RWPE2 (cell line): ENCODE measurements around the gene LORICRIN.
A peak's percentile ranks its signal among the peaks of the same experiment; 100 is the strongest.

Source experiments
- ATAC-seq: fragments of 200-7000 bp; cut with Tn5 transposase; 3 replicates; pipeline ENCODE4 v1.9.1; 2021; ENCODE audit warnings: low read depth
- DNase-seq: peaks from one replicate; pipeline ENCODE4 v3.0.0-alpha.2; 2020; ENCODE audit warnings: low spot score
- H3K27ac ChIP-seq: fragments of 450-650 bp; 2 replicates; pipeline ENCODE4 v1.5.1; 2017; ENCODE audit warnings: mild to moderate bottlenecking; ENCODE audit not compliant: poor library complexity, severe bottlenecking
- H3K27me3 ChIP-seq: fragments of 250-450 bp; sonication (Bioruptor Pico); 2 replicates; pipeline ENCODE4 v1.5.1; 2021; ENCODE audit warnings: mild to moderate bottlenecking, moderate library complexity; ENCODE audit not compliant: insufficient read depth, poor library complexity, severe bottlenecking
- H3K36me3 ChIP-seq: fragments of 250-450 bp; sonication (Bioruptor Pico); 2 replicates; pipeline ENCODE4 v1.5.1; 2020; ENCODE audit warnings: low read depth, mild to moderate bottlenecking, moderate library complexity
- H3K4me1 ChIP-seq: fragments of 250-450 bp; sonication (Bioruptor Pico); 2 replicates; pipeline ENCODE4 v1.5.1; 2021; ENCODE audit warnings: mild to moderate bottlenecking, moderate library complexity; ENCODE audit not compliant: insufficient read depth, poor library complexity, severe bottlenecking
- H3K4me3 ChIP-seq: fragments of 250-450 bp; sonication (Bioruptor Pico); 2 replicates; pipeline ENCODE4 v1.5.1; 2021; ENCODE audit warnings: mild to moderate bottlenecking, moderate library complexity; ENCODE audit not compliant: severe bottlenecking
- H3K9me3 ChIP-seq: fragments of 250-450 bp; sonication (Bioruptor Pico); 2 replicates; pipeline ENCODE4 v1.5.1; 2021; ENCODE audit warnings: mild to moderate bottlenecking, moderate library complexity; ENCODE audit not compliant: severe bottlenecking
- CTCF ChIP-seq: fragments of 450-650 bp; IDR thresholded peaks from one replicate; pipeline ENCODE4 v1.5.1; 2017; ENCODE audit warnings: mild to moderate bottlenecking, moderate library complexity; ENCODE audit not compliant: poor library complexity, severe bottlenecking

Gene LORICRIN, protein sequence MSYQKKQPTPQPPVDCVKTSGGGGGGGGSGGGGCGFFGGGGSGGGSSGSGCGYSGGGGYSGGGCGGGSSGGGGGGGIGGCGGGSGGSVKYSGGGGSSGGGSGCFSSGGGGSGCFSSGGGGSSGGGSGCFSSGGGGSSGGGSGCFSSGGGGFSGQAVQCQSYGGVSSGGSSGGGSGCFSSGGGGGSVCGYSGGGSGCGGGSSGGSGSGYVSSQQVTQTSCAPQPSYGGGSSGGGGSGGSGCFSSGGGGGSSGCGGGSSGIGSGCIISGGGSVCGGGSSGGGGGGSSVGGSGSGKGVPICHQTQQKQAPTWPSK

DNA sequence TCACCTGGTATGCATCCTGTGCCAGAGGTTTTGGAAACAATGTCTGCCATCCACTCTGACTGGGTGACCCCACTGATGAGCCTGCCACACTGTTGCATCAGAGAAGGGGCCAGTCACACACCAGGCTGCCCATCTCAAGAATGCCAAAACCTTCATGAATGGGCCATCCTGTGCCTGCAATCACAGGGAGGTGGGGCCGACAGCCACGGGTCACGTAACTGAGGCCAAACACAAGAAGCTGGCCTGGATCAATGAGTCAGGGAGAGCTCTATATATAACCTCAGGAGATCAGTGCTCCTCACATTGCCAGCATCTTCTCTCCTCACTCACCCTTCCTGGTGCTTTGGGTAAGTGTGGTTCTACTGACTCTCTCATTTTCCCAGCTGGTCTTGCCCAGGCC lies at the start of gene LORICRIN:
TSS of gene LORICRIN (plus strand) at position 301 of the 400 bp plus-strand sequence. CDS start 1,263 bp downstream, outside the sequence.
- DNase-seq (no peak), ATAC-seq (no peak)
- no peaks in the 10 kb centered on the region for H3K9me3 ChIP-seq
- no peaks in the 10 kb centered on the region for H3K36me3 ChIP-seq
- H3K27me3 ChIP-seq = peaks cover 56% of the 10 kb centered on the region
- no peaks in the 10 kb centered on the region for H3K4me1 ChIP-seq
- no peak within 1 kb of the TSS for H3K27ac ChIP-seq
- TF ChIP-seq CTCF = no peak
- no peak within 1 kb of the TSS for H3K4me3 ChIP-seq

GRCh38 chr1:153210206-153210605 lies 49.3 kb upstream of the LORICRIN start:
- H3K4me1 ChIP-seq = no peaks in the 10 kb centered on the region
- TF ChIP-seq CTCF = no peak
- no peak for ATAC-seq

GRCh38 chr1:153212201-153212600 lies 47.3 kb upstream of the LORICRIN start:
- Histone ChIP-seq H3K9me3 (no peaks in the 10 kb centered on the region), H3K4me3 (no peak overlapping the region), H3K36me3 (no peaks in the 10 kb centered on the region), H3K27ac (no peak overlapping the region), H3K4me1 (no peaks in the 10 kb centered on the region), H3K27me3 (no peaks in the 10 kb centered on the region)
- no peak for ATAC-seq
- DNase-seq = no peak
- TF ChIP-seq CTCF = no peak

More at GRCh38 chr1:153210206-153210605, 49.3 kb upstream of the LORICRIN start:
- Histone ChIP-seq H3K4me3 (no peak overlapping the region), H3K36me3 (no peaks in the 10 kb centered on the region), H3K9me3 (no peaks in the 10 kb centered on the region), H3K27me3 (no peaks in the 10 kb centered on the region), H3K27ac (no peak overlapping the region)
- no peak for DNase-seq

GRCh38 chr1:153213519-153213918 lies 46.0 kb upstream of the LORICRIN start:
- Histone ChIP-seq H3K27ac (no peak overlapping the region), H3K4me3 (no peak overlapping the region), H3K27me3 (no peaks in the 10 kb centered on the region), H3K4me1 (no peaks in the 10 kb centered on the region), H3K9me3 (no peaks in the 10 kb centered on the region), H3K36me3 (no peaks in the 10 kb centered on the region)
- ATAC-seq = no peak
- no peak for TF ChIP-seq CTCF
- no peak for DNase-seq

GRCh38 chr1:153217212-153217611 lies 42.3 kb upstream of the LORICRIN start, which contains the start of gene PRR9:
TSS of gene PRR9 (plus strand) at chr1:153217584. CDS start at chr1:153218145, 561 bp downstream.
- peak; percentile 40; the same call in 1 of the 3 replicates for ATAC-seq
- Histone ChIP-seq H3K27ac (no peak within 1 kb of the TSS), H3K9me3 (no peaks in the 10 kb centered on the region), H3K4me1 (no peaks in the 10 kb centered on the region), H3K27me3 (no peaks in the 10 kb centered on the region), H3K36me3 (no peaks in the 10 kb centered on the region), H3K4me3 (no peak within 1 kb of the TSS)
- no peak for TF ChIP-seq CTCF
- no peak for DNase-seq
